OCI-LY7 (cell line): ENCODE results near the gene HSPB7.

Source experiments
- EZH2phosphoT487 ChIP-seq: fragments of 200-600 bp; sonication (generic); IDR thresholded peaks from 2 replicates; pipeline ENCODE4 v1.6.1; 2018; ENCODE audit warnings: low read depth, borderline replicate concordance, mild to moderate bottlenecking, mixed run types, antibody characterized with exemption, low read length, moderate library complexity, mixed read lengths
- TF ChIP-seq, protein P1 (sequence below): fragments of 200-600 bp; sonication (generic); conservative IDR thresholded peaks from 2 replicates; pipeline ENCODE4 v1.5.1; 2014; ENCODE audit warnings: mild to moderate bottlenecking, antibody characterized with exemption, low read length, moderate library complexity, mixed read lengths

GRCh38 chr1:16063226-16063829 is 45.5 kb upstream of the HSPB7 start:
- TF ChIP-seq, protein P1, sequence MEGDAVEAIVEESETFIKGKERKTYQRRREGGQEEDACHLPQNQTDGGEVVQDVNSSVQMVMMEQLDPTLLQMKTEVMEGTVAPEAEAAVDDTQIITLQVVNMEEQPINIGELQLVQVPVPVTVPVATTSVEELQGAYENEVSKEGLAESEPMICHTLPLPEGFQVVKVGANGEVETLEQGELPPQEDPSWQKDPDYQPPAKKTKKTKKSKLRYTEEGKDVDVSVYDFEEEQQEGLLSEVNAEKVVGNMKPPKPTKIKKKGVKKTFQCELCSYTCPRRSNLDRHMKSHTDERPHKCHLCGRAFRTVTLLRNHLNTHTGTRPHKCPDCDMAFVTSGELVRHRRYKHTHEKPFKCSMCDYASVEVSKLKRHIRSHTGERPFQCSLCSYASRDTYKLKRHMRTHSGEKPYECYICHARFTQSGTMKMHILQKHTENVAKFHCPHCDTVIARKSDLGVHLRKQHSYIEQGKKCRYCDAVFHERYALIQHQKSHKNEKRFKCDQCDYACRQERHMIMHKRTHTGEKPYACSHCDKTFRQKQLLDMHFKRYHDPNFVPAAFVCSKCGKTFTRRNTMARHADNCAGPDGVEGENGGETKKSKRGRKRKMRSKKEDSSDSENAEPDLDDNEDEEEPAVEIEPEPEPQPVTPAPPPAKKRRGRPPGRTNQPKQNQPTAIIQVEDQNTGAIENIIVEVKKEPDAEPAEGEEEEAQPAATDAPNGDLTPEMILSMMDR: no peak
- no peak for TF ChIP-seq EZH2phosphoT487
